ENCODE data around the gene HOXB13. TPM values are rescaled to one million over a fixed set of nuclear protein-coding genes. Genes with fewer than 3 reads are reported as not detected.

Gene HOXB13
- total and polyA plus RNA-seq, 2 donors (not counting 3 experiments of a cell fraction or from before 2014, with no cell fraction given) = not detected

- DNase-seq (ENCODE audit: low read depth, low spot score) (no peak), FAIRE-seq (no peak)
- intact Hi-C loops (cut with micrococcal nuclease) (no loop called here), dilution Hi-C loops (cut with MboI; ENCODE audit: extremely low pct_ligation_motif_present, low sequenced_read_pairs) (no loop called here)
- Histone ChIP-seq H3K4me2 (ENCODE audit: insufficient read depth, low read length) (no peak overlapping the region), H3K27ac (ENCODE audit: insufficient read depth, low read depth, low read length) (no peak overlapping the region), H3K27me3 (ENCODE audit: control insufficient read depth in 2 of 2, insufficient read depth in 2 of 2, low read length in 2 of 2) (peaks cover 40 to 46% of the 10 kb centered on the region in 2 experiments), H3K4me1 (ENCODE audit: control insufficient read depth, extremely low read depth, insufficient read depth, low read length) (no peaks in the 10 kb centered on the region), H3K79me2 (ENCODE audit: control insufficient read depth, insufficient read depth, low read length) (no peaks in the 10 kb centered on the region), H3K9ac (replicated peaks; ENCODE audit: extremely low read depth, insufficient read depth, low read length) (no peak overlapping the region), H3K9me1 (replicated peaks; ENCODE audit: control insufficient read depth, extremely low read depth, insufficient read depth, low read length) (no peaks in the 10 kb centered on the region), H3K9me3 (replicated peaks; ENCODE audit: control insufficient read depth, insufficient read depth, low read length) (no peaks in the 10 kb centered on the region), H2AFZ (ENCODE audit: low read depth, low read length) (no peak overlapping the region), H4K20me1 (replicated peaks; ENCODE audit: control insufficient read depth, extremely low read depth, insufficient read depth, low read length) (no peaks in the 10 kb centered on the region), H3K4me3 (replicated peaks in 1 of 3; ENCODE audit: insufficient read depth in 1 of 3, low read depth in 1 of 3, low read length in 3 of 3) (no peak overlapping the region), H3K36me3 (ENCODE audit: control insufficient read depth in 2 of 2, extremely low read depth in 1 of 2, insufficient read depth in 2 of 2, low read length in 2 of 2) (no peaks in the 10 kb centered on the region)
- POLR2A ChIA-PET = no interaction called here
- CTCF ChIA-PET = interaction anchor here (0.6 to 2.0 kb wide), 12 partner anchors 9 to 180 kb away, joined by 3 to 11 read pairs (median 4); no protein-coding TSS in a partner anchor
- no peak for TF ChIP-seq JUN (IDR thresholded peaks at IDR 0.05; ENCODE audit: borderline replicate concordance, insufficient read depth, insufficient read length, low read depth)
- no peak for TF ChIP-seq FOS (IDR thresholded peaks at IDR 0.05; ENCODE audit: borderline replicate concordance, insufficient read depth, low read length)
- TF ChIP-seq POLR2AphosphoS5 (IDR thresholded peaks at IDR 0.05; ENCODE audit: insufficient read depth, low read depth, low read length) = no peak
- TF ChIP-seq MYC (IDR thresholded peaks at IDR 0.05; ENCODE audit: low read depth, low read length) = no peak
- no peak for TF ChIP-seq EZH2 (IDR thresholded peaks at IDR 0.05; ENCODE audit: borderline replicate concordance, low read depth, low read length, severe bottlenecking)
- TF ChIP-seq CTCF (IDR thresholded peaks at IDR 0.05; ENCODE audit: extremely low read depth in 1 of 2, insufficient read depth in 1 of 2, low read depth in 1 of 2, low read length in 2 of 2) = no peak
- no peak for TF ChIP-seq MAX (IDR thresholded peaks at IDR 0.05; ENCODE audit: insufficient read depth, insufficient read length)
- TF ChIP-seq GATA2 (IDR thresholded peaks at IDR 0.05; ENCODE audit: insufficient read depth, insufficient read length, low read depth, low read length) = no peak
- TF ChIP-seq POLR2A (IDR thresholded peaks at IDR 0.05; ENCODE audit: low read depth, low read length) = no peak
- no TSS peak for BruUV-seq (replicated peaks)
Observed at GRCh38 chr17:48704361-48705248, 23.9 kb downstream of the HOXB13 start.

Data from endothelial cell of umbilical vein (primary cell).